GM19455 (cell line): ENCODE data around the gene RP9.

Experiments used
- ATAC-seq: cut with Tn5 transposase; IDR thresholded peaks from one replicate; pipeline ENCODE4 v1.9.1; 2021; ENCODE audit not compliant: unreplicated experiment

RP9 gene

DNA sequence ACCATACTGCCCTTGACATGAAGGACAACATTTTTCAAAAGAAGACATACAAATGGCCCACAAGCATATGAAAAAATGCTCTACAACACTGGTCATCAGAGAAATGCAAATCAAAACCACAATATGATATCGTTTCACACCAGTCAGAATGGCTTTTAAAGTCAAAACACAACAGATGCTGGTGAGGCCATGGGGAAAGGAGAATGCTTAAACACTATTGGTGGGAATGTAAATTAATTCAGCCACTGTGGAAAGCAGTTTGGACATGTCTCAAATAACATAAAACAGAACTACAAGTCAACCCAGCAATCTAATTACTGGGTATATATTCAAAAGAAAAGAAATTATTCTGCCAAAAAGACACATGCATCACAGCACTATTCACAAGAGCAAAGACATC, 42.4 kb downstream of the RP9 start:
- no peak for ATAC-seq

DNA sequence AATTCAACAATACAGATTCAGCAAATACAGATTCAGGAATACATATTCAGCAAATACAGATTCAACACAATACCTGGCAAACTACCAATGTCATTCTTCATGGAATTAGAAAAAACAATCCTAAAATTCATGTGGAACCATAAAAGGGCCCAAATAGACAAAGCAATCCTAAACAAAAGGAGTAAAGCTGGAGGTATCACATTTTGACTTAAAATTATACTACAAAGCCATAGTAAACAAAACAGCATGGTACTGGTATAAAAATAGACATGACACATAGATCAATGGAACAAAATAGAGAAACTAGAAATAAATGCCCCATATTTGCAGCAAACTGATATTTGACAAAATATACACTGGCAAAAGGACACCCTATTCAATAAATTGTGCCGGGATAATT, 43.2 kb downstream of the RP9 start:
- ATAC-seq = no peak

DNA sequence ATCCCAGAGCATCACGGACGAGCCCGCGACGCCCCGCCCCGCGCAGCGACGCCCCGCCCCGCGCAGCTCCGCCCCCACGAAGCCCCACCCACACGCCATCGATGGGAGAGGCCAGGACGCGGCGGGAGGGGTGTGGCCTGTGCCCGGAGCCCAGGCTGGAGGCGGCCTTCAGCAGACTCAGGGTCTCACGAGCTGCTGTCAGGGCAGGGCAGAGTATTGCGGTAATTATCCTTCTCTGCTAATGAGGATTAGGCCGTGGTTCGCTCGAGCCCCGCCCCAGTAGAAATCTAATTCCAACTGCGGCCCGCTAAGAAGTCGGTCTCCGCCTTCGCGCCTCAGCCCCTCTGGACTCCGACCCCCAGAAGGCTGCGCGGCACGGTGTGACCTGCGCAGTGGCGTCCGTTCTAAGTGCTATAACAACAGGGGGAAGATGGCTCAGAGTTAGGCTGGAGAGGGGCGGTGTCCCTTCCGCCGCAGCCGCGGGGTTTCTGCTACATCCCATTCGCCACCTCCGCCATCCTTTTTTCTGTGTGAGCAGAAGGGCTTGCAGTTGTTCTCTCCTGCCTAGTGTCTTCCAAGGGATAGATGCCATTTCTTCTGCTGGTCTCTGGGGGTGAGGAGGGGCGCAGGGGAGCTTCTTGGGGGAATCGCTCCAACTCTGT, 46.3 kb downstream of the RP9 start:
- peak; percentile 96 for ATAC-seq

DNA sequence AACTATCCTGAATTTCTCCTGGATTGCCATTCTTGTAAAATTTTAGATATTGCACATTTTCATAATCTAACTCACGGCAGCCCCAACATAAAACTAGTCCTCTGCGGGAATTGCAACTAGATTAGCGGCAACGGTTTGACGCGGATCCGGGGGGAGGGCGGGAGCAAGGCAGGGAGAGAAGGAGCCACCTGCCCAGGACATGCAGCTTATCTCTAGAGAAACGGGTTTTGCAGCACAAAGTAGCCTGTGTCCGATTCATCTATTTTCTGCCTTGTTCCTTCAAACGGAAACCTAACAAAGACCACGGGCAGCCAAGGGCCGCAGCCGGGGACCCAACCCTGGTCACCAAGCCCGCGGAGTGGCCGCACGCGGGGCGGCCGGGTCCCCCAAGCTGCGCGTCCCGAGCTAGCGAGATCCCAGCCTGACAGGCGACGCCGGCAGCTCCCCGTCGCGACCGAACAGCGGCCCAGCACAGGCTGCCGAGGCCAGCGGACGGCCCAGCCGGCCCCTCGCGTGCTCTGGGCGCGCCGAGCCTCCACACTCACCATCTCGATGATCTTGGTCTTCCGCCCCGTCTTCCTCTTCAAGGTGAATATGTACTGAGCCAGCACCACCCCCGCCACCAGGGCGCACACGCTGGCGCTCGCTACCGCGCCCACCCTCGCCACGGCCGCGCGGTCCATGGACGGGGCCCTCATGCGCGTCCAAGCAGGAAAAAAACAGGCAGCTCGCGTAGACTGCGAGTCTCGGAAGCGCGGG, 47.0 kb downstream of the RP9 start, which contains the start of gene NT5C3A:
Gene NT5C3A (minus strand): TSS at position 754 of the 759 bp plus-strand sequence. CDS start 71 bp downstream, at position 683.
- ATAC-seq = peak; percentile 44

DNA sequence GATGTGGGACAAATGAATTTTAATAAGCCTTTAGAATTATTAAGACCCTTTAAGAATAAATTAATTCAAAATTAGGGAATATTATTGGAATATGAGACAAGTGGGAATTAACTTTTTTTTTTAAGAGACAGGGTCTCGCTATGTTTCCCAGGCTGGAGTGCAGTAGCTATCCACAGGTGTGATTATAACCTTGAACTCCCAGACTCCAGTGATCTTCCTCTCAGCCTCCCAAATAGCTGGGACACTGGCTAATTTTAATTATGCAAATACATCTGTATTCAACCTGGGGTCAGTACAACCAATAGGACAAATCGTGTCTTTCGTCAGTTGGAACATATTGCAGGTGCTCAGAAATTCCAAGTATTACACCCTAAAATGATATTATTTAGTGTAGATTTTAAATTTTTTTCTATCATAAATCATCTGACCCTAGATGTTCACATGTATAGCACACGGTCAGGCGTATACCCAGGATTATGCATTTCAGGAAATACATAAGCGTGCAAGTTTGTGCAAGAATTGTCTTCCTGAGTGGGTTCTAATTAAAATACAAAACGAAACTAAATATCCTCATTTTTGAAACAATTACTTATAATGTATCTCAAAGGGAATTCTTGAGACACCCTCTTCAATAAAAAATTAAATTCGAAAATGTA, 47.8 kb downstream of the RP9 start:
- no peak for ATAC-seq

DNA sequence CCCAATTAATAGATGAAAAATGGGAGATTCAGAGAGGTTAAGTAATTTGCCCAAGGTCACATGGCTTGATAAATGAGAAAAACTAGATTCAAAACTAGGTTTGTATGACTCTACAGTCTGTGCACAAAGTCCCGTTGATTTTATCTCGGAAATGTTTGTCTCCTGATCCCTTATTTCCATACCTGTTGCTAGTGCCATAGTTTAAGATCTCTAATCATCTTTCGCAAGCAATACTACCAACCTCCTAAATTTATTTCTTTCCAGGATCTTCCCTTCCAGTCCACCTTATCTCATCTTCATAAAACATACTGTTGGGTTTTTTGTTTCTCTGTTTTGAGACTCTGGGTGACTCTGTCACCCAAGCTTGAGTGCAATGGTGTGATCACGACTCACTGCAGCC, 49.6 kb downstream of the RP9 start:
- no peak for ATAC-seq

DNA sequence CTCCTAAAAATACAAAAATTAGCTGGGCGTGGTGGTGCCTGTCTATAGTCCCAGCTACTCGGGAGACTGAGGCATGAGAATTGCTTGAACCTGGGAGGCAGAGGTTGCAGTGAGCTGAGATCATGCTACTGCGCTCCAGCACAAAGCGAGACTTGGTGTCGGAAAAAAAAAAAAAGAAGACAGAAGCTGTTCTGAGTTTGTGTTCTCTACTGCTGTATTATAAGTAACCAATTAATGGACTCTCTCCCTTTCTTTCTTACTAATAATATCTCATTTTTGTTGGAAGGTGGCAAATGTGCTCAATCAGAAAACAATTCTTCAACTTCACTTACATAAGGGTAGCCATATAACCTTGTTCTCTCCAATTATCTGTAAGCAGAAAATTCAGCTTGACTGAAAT, 54.0 kb downstream of the RP9 start:
- ATAC-seq = no peak

DNA sequence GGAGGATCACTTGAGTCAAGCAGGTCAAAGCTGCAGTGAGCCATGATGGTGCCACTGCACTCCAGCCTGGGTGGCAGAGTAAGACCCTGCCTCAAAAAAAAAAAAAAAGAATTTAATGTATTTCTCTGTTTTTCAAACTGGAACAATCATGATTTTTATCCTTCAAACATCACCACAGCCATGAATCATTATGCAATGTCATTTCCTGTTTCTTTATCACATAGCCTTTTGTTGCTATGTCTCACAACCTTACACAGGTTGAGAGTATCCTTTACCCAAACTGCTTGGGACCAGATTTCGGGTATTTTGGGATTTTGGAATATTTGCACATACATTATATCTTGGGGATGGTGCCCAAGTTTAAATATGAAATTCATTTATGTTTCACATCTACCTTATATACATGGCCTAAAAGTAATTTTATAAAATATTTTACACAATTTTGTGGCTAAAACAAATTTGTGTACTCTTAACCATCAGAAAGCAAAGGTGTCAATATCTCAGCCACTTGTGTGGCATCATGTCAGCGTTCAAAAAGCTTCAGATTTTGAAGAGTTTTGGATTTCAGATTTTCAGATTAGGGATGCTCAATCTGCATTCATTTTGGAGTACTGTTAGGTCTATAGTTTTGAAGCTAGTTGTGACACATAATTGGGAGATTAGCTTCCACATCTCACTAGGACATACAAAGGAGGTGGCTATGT, 54.8 kb downstream of the RP9 start:
- no peak for ATAC-seq

DNA sequence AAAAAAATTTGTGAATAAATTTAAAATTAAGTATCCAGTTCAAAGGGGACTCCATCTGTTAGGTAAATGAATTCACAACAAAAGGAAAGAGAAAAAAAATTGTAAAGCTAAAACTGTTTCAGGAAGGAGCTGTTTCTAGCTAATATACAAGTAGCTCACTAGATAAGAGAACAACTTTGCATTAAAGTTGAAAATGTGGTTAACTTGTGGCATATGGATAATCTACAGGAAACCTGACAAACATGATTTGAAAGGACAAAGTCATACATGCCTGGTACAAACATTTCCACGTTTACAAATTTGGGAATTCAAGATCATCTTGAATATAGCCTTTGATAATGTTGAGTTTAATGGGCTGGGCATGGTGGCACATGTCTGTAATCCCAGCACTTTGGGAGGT, 55.5 kb downstream of the RP9 start:
- ATAC-seq = no peak

DNA sequence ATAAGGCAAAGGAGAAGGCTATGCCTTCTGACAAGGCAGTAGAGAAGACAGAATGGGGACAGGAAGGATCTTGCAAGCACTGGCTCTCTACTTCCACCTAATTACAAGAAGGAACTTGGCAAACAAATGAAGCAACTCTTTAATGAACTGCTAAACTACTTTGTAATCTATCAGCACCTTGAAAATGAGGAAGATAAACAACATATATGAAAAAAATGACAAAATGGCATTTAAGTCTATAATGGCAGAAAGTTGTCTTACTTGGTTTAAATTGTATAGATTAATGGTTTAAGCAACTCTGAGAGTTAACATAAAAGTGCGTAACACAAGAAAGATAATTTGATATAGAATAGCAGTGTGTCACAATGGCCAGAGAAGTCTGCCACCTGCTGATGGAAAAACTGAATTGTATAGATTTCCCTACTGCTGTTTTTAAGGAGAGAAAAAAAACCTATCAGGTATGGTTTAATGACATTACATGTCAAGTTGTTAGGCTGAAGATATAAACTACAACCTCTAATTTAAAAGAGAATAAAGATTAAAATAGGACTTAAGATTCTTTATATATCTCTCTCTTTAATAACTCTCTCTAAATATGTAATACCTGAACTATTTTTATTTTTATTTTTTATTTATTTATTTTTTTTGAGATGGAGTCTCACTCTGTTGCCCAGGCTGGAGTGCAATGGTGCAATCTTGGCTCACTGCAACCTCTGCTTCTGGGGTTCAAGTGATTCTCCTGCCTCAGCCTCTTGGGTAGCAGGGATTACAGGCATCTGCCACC, 58.5 kb downstream of the RP9 start:
- ATAC-seq = peak; percentile 48

DNA sequence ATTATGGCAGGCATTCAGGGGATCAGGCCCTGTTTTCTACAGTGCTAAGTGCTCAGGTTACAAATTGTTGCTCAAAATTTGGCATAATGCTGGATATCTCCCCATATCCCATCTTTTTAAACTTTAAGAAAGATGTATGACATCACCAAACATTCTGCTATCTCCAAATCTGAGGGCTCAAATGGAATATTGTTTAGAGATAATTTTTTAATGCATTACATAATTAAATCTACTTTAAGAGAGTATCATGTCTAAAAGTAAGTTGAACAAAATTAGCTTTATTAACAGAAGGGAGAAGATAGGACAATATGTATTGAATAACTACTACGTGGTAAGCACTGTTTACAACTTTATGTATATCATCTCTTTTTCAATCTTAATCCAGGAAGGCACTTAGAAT, 60.5 kb downstream of the RP9 start:
- no peak for ATAC-seq

DNA sequence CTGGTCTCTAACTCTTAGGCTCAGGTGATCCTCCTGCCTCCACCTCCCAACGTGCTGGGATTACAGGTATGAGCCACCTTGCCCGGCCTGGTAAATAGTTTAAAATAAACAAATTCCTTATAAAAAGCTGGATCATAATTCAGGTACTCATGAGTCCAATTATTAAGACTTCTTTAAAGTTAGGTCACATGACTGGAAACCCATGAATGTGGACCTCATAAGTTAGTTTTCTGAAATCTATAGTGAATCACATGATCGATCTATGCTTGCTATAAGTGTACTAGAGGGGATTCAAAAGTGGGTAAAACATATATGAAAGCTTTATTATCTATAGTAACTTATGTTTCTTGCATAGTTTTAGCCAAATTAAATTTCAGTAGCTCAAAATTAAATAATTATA, 60.9 kb downstream of the RP9 start:
- ATAC-seq = no peak

DNA sequence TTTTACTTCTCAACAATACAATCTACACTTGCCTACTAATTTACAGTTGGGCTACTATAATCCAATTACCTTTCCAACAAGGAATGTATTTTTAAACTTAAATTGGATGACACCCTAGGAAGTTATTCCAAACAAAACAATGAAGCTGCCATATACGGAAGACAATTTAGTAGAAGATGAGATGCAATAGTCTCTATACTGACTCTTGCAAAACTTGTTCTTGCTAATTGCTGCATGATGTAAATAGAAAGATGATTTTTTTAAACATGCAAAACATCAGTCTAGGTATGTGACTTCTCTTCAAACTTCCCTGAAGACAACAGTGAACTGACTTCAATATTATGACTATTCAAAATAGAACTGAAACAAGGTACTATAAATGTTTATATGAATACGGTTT, 64.2 kb downstream of the RP9 start:
- peak; percentile 37 for ATAC-seq
